PFSK-1 (cell line): ENCODE measurements around the gene KIN.

Experiments used
- POLR2AphosphoS5 ChIP-seq: IDR thresholded peaks from 2 replicates; pipeline ENCODE4 v1.6.1; 2012; ENCODE audit warnings: low read depth, mild to moderate bottlenecking, control low read depth, low read length, moderate library complexity
- SIN3A ChIP-seq: IDR thresholded peaks from 2 replicates; pipeline ENCODE4 v1.6.1; 2012; ENCODE audit warnings: mild to moderate bottlenecking, low read length, moderate library complexity, borderline replicate concordance; ENCODE audit not compliant: insufficient read depth
- TAF1 ChIP-seq: IDR thresholded peaks from 2 replicates; pipeline ENCODE4 v1.6.1; 2012; ENCODE audit warnings: low read length, control low read depth, borderline replicate concordance; ENCODE audit not compliant: insufficient read depth
- TF ChIP-seq, protein P1 (sequence below), 2 experiments: IDR thresholded peaks; 2 replicates each; pipeline versions ENCODE4 v1.6.1 to v1.8.0; 2011 to 2012; ENCODE audit warnings: low read depth in 2 of 2, low read length in 2 of 2, control low read depth in 1 of 2, inconsistent platforms in 1 of 2, mild to moderate bottlenecking in 1 of 2, moderate library complexity in 1 of 2; ENCODE audit not compliant: insufficient read depth in 1 of 2

- peak; percentile 90 for TF ChIP-seq POLR2AphosphoS5
- TF ChIP-seq SIN3A: peak; percentile 78; the same call in 1 of the 2 replicates
- TF ChIP-seq, protein P1, sequence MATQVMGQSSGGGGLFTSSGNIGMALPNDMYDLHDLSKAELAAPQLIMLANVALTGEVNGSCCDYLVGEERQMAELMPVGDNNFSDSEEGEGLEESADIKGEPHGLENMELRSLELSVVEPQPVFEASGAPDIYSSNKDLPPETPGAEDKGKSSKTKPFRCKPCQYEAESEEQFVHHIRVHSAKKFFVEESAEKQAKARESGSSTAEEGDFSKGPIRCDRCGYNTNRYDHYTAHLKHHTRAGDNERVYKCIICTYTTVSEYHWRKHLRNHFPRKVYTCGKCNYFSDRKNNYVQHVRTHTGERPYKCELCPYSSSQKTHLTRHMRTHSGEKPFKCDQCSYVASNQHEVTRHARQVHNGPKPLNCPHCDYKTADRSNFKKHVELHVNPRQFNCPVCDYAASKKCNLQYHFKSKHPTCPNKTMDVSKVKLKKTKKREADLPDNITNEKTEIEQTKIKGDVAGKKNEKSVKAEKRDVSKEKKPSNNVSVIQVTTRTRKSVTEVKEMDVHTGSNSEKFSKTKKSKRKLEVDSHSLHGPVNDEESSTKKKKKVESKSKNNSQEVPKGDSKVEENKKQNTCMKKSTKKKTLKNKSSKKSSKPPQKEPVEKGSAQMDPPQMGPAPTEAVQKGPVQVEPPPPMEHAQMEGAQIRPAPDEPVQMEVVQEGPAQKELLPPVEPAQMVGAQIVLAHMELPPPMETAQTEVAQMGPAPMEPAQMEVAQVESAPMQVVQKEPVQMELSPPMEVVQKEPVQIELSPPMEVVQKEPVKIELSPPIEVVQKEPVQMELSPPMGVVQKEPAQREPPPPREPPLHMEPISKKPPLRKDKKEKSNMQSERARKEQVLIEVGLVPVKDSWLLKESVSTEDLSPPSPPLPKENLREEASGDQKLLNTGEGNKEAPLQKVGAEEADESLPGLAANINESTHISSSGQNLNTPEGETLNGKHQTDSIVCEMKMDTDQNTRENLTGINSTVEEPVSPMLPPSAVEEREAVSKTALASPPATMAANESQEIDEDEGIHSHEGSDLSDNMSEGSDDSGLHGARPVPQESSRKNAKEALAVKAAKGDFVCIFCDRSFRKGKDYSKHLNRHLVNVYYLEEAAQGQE (IDR thresholded peaks at IDR 0.05; ENCODE audit: insufficient read depth in 1 of 2, low read depth in 2 of 2, low read length in 2 of 2): 0 out of 4 replicates have a peak, but pooled peaks of 1 of the 2 experiments have one; percentile 51
- TF ChIP-seq TAF1: peak; percentile 92
Observed at GRCh38 chr10:7818295-7819120, 30.7 kb upstream of the KIN start, which contains the start of gene TAF3.
